Measurements from ENCODE around the gene SMC6.
A peak's percentile ranks its signal among the peaks of the same experiment; 100 is the strongest.

Gene SMC6, protein sequence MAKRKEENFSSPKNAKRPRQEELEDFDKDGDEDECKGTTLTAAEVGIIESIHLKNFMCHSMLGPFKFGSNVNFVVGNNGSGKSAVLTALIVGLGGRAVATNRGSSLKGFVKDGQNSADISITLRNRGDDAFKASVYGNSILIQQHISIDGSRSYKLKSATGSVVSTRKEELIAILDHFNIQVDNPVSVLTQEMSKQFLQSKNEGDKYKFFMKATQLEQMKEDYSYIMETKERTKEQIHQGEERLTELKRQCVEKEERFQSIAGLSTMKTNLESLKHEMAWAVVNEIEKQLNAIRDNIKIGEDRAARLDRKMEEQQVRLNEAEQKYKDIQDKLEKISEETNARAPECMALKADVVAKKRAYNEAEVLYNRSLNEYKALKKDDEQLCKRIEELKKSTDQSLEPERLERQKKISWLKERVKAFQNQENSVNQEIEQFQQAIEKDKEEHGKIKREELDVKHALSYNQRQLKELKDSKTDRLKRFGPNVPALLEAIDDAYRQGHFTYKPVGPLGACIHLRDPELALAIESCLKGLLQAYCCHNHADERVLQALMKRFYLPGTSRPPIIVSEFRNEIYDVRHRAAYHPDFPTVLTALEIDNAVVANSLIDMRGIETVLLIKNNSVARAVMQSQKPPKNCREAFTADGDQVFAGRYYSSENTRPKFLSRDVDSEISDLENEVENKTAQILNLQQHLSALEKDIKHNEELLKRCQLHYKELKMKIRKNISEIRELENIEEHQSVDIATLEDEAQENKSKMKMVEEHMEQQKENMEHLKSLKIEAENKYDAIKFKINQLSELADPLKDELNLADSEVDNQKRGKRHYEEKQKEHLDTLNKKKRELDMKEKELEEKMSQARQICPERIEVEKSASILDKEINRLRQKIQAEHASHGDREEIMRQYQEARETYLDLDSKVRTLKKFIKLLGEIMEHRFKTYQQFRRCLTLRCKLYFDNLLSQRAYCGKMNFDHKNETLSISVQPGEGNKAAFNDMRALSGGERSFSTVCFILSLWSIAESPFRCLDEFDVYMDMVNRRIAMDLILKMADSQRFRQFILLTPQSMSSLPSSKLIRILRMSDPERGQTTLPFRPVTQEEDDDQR

DNA sequence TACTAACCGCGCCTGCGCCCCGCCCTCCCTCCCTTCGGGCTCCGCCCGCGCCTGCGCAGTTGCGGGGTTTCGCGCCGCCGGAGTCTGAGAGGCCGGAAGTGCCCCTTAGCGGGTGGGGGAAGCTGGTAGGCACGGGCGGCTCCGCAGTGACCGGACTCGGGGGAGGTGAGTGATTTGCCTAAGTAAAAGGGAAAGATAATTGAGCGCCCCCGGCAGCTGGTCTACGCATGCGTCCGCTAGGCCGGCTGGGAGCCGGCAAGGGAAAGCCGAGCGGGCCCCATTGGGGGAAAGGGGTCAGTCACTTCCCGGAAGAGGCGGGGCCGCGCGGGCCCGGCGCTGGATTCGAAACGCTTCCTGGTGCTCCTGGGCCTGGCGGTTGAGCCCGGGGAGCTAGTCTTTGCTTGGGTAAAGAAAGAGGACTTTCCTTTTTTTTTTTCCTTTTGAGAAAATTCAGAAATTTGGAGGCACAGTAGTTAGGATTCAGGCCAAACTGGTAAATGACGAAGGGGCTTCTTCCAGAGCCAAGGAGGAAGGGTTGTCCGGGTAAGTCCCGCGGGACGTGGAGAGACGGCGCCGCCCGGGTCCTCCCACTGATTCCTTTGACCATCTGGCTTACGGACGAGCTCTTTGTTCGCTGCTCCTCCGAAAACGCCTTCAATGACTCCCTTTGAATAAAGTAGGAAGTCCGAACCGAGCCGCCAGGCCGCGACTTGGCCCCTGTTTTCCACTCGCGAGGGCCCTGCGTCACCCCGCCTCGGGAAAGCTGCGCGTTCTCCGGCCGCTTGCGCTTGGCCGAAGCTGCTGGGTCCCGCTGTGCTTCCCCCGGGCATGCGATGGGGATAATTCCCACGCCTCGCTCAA lies at the start of gene SMC6, which contains the start of gene GEN1:
Gene SMC6 (minus strand): TSS at position 8 of the 861 bp plus-strand sequence. CDS start 7,864 bp downstream, outside the sequence.
Gene GEN1 (plus strand): TSS at position 336 of the 861 bp plus-strand sequence. CDS start 5,806 bp downstream, outside the sequence.
- H3K27ac ChIP-seq, result peak within 1 kb of the TSS; percentile 95
- DNase-seq (ENCODE audit: low read depth, low spot score), result peak; percentile 31

DNA sequence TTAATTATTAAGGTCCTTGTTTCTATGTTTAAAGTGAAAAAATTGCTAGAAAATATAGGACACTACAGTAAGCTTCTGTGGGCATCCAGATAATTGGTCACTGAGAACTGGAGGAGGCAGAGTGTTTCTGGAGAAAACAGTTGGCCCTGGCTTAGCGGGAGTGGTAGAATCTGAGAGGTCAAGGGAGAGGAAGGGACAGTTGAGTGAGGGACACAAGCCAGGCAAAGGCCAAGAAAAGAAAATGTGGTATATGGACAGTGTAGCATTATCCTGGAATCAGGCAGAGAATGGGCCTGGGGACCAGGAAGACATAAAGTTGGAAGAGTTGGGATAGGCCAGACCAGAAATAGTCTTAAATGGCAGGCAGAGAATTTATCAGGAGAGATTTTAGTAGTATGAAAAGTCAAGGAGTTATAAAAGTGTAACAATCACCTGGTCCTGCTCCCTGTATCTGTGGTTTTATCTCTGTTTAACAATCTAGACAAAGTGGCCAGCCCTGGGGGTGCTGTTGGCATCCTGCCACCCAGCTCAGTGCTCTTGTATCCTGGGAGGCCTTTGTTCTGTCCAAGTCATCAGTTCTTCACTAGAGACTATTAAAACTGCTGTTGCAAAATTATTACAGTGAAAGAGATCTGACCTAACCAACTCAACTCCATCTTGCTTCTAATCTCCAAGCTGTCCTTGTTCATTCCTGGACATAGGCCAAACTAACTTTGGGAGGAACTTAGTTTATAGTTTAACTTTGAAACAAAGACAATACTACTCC lies 47.3 kb upstream of the SMC6 start:
- DNase-seq (ENCODE audit: low read depth, low spot score), result no peak
- H3K27ac ChIP-seq, result no peak overlapping the region

DNA sequence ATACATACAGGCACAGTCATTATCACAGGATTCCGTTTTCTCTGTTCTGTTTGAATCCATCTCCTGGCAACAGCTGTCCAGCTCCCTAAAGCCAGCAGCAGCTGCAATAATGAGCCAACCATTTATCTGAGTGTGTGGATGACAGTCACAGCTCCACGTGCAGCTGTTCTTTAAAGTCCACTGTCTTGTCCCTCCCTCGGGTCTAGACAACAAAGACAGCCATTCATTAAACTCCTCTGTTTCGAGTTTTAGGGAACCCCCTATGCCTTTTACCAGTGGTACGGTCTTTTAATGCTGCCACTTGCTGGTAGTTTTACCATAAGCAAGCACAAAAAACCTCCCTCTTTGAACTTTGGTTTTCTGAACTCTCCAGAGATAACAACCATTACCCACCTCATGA lies 46.6 kb upstream of the SMC6 start:
- no peak for DNase-seq (ENCODE audit: low read depth, low spot score)

DNA sequence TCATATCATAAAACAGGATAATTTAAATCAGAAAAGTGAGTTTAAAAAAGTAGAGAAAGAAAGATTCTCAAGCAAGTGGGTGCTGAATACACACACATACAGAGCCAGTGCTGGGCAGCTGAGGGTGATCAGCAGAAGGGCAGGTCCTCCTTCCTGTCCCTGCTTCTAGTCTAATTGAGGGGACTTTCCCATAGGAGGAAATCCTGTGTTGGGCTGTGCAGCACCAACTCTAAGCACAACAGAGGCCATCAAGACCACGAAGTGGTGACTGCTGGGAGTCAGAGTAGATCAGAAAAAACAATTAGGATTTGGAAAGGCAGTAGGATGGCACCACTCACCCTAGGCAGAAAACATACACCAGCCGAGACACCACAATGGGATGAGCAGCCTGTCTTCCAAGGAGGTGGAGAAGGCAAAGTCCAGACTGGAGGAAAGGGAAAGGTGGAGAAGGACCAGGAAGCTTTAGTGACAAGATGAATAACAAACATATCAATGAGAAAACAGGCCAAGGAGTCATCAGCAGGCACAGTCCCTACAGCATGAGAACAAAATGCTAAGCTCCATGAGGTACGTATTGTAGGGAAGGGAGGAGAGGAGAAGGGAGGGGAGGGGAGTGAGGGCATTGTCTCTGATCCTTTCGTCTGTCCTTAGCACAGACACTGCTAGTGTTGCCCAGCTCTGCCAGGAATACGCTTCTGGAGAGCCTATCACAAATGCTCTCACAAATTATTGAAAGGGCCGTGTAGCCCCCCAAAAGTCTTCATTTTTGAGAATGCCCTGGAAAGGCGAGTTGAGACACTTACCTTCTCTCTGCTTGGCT lies 45.9 kb upstream of the SMC6 start:
- DNase-seq (ENCODE audit: low read depth, low spot score), result no peak
- H3K27ac ChIP-seq, result no peak overlapping the region

More for the DNA sequence above, 46.6 kb upstream of the SMC6 start:
- H3K27ac ChIP-seq, result no peak overlapping the region

DNA sequence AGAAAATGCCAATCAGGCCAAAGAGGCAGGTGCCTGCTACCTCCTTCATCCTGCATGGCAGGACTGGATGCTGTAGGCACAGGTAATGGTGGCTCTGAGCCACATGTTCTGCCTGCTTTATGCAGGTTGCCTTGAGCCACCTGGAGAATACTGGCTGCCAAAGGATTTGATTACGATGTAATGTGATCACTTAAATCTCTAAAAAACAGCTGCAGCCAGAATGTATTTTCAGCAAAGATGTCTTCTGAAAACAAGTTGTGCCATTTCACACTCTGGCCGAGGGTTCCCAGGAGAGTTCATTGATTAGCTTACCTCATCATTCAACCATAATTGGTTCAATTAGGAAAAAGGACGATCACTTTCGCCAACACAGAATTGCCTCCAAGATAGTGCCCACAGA lies 44.7 kb upstream of the SMC6 start:
- no peak for DNase-seq (ENCODE audit: low read depth, low spot score)
- no peak overlapping the region for H3K27ac ChIP-seq

DNA sequence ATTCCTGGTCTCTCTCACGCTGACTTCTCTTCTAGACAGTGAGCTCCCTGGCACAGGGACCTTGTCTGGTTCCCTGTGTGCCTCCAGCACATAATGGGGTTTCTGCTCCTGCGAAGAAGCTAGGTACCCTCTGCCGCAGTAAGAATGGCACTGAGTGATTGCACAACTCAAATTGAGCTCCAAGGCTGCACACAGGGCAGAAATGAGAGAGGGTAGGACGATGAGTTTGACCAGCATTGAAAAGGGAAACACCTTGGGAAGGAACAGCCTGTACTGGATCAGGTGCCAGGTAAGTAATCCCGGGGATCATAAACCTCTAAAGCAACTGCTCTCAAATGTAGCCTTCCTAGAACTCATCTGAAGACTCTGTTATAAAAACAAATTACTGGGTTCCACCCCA lies 41.7 kb upstream of the SMC6 start:
- DNase-seq (ENCODE audit: low read depth, low spot score), result no peak
- H3K27ac ChIP-seq, result no peak overlapping the region

DNA sequence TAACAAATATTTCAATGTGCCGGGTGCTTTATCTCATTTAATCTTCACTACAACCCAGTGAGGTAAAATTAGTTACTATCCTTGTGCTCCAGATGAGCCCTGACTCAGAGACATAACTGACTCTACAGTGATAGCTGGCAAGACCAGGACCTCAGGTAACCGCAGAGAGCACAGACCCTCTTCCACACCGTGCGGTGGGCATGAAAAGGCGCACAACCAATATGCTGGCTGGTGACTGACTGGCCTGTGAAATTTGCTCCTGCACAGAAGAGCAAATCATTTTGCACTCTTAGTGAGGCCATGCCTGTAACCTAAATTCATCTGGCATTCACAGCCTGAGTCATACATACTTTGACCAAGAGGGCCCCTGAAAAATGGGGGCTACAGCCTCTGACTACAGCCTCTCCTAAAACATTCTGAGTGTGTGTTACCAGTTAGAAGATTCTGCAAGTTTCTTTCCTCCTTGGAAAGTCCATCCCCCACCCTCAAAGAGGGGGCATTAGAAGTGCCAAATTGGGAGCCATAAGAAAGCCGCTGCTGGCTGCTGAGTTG lies 40.3 kb upstream of the SMC6 start:
- H3K27ac ChIP-seq, result no peak overlapping the region
- no peak for DNase-seq (ENCODE audit: low read depth, low spot score)

DNA sequence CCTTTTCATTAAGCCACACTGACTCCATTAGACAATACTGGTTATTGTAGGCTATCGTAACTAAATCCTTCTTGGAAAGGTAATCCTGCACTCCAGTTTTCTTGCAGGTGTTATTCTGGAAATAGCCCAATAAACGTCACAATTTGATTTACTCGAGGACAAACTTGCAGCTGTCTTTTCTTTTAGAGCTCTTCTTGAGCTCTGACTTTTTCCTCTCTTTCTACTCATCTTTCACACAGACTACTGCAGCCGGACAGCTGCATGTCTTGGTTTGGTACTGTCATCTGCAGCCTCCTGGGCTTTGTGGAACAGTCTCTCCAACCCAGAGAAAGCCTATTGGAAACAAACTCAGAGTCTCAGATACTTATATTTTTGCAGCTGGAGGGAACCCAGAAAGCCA lies 39.7 kb upstream of the SMC6 start:
- no peak for DNase-seq (ENCODE audit: low read depth, low spot score)
- H3K27ac ChIP-seq, result no peak overlapping the region

DNA sequence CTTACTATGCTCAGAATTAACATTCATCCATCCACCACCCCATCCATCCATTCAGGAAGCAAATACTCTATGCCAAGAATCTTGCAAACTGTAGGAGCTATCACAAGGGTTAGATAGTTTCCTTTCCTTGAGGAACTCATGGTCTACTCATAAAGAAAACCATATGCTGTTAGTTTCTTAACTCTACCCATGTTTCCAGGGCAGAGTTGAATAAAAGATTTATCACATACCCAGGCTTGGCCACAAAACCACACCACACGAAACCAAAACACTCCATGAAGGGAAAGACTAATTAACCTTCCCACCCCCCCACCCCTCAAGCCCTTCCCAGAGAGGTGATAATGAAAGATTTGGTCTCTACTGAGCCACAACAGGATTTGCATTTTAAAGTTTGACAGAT lies 38.9 kb upstream of the SMC6 start:
- DNase-seq (ENCODE audit: low read depth, low spot score), result no peak
- no peak overlapping the region for H3K27ac ChIP-seq

DNA sequence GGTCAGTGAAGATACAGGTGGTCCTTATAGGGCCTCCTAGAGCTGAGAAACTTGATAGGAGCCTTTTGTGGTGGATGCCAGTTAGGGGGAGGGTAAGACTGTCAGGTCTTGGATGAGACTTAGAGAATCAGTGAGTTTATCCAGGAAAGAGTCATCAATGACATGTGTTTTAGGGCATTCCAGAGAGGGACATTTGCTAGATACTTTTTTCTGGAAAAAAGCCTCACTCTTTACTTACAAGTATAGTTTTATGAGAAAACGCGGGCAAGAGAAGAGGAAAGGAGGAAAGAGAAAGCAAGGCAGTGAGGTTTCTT lies 38.2 kb upstream of the SMC6 start:
- no peak overlapping the region for H3K27ac ChIP-seq
- DNase-seq (ENCODE audit: low read depth, low spot score), result no peak

DNA sequence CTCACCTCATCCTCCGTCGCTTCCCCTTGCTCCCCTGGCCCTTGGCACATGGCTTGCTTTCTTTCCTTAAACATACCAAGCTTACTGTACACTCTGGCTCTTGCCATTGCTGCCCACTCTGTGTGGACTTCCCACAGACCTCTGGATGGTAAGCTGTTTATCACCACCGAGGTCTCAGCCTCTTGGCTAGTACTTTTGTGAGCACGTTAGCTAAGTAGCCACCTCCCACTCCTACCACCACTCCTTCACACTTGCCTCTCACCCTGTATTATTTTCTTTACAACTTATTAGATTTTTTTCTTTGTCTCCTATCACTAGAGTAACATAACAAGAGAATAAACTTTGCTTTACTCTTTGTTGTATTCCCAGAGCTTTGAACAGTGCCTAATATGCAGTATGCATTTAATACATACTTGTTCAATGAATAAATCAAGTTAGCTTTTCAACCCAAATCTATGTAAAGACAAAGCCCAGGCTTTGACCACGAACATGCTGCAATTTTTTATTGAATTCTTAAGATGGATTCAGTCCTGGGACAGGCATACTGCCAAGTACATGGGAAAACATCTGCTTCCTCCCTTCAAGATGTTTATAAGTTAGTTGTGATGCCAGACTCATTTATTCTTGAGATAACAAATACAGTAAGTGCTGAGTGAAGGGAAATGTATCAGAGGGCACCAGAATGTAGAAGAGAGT lies 37.7 kb upstream of the SMC6 start:
- H3K27ac ChIP-seq, result no peak overlapping the region
- no peak for DNase-seq (ENCODE audit: low read depth, low spot score)

DNA sequence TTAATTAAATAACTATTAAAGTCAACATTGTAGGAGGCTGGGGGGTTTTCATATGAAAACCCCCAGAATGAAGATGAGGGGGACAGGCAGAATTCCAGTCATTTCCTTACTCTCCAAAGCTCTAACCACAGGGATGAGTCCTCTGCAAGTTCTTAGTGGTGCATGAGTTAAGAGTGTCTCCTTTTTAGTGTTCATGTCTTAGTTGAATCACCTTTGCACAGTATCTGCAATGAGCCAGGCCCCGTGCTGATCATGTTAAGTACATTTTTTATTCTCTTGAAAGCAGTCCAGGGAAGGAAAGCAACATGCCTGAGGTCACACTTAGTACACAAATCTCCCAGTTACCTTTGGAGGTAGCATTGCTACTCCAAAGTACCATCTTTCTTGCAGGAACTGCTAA lies 36.9 kb upstream of the SMC6 start:
- DNase-seq (ENCODE audit: low read depth, low spot score), result no peak
- H3K27ac ChIP-seq, result no peak overlapping the region

DNA sequence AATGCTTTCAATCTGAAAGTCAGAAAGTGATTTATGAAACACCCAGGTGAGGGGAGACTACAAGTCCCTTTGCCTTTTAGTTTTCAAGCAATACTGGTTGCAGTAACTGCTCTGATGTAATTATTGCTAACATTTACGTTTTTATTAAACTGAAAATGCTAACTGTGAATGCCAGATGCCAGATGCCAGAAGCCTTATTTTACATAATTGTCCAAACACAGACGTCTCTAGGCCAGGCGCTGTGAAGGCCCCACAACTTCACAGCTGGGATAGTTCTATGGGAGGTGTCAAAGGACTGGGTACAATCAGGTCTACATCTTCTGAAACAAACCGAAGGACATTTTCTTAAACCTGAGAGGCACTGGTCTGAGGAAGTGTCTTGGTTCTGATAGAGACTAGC lies 35.2 kb upstream of the SMC6 start:
- no peak overlapping the region for H3K27ac ChIP-seq
- no peak for DNase-seq (ENCODE audit: low read depth, low spot score)

DNA sequence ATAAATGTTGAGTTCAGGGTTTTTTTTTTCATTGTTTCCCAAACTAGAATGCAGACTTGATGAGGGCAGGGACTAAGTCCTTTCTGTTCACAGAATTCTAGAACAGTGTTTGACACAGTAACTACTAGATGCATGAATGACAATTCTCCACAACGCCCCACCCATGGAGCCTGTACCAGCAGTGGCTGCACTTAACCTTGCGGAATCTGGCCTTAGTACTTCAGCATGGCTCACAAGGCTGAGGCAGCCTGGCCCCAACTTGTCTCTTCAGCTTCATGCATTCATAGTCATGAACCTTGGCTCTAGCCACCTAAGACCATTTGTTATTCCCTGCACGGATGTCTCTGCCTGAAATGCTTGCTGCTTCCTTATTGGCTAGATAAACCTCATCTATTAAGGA lies 33.1 kb upstream of the SMC6 start:
- no peak for DNase-seq (ENCODE audit: low read depth, low spot score)
- H3K27ac ChIP-seq, result no peak overlapping the region

DNA sequence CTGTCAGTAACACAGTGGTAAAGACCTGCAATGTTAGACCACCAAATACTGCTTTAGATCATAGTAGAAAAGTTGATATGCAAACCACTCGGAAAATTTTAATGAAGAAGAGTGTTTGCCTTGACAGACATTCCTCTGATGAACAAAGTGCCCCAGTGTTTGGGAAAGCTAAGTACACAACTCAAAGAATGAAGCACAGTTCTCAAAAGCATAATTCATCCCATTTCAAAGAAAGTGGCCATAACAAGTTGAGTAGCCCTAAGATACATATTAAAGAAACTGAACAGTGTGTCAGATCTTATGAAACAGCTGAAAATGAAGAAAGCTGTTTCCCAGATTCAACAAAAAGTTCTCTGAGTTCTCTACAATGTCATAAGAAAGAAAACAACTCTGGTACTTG lies 27.9 kb upstream of the SMC6 start:
- no peak for DNase-seq (ENCODE audit: low read depth, low spot score)

DNA sequence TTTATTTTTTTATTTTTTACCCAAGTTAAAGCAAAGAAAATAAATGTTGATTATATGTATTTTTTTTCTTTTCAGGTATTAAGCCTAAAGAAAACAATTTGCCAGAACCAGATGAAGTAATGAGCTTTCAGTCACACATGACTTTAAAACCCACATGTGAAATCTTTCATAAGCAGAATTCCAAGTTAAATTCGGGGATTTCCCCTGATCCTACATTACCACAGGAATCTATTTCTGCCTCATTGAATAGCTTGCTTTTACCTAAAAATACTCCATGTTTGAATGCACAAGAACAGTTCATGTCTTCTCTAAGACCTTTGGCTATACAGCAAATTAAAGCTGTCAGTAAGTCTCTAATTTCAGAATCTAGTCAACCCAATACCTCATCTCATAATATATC lies 26.9 kb upstream of the SMC6 start:
- no peak for DNase-seq (ENCODE audit: low read depth, low spot score)
- H3K27ac ChIP-seq, result no peak overlapping the region

More for the DNA sequence above, 27.9 kb upstream of the SMC6 start:
- no peak overlapping the region for H3K27ac ChIP-seq

DNA sequence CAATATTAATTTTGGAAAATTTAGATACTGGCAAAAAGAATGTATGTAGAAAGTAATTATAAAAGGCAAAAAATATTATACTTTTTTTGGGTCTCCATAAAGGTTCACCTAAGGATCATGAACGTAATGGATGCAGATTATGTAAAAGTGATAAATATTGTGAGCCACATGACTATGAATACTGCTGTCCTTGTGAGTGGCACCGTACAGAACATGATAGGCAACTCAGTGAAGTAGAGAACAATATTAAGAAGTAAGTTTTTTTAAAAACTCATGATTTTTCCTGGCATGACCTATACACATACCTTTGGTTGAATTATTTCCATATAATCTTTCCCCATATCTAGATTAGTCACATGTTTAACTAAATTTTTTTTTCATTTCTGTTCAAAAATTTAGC lies 18.9 kb upstream of the SMC6 start:
- H3K27ac ChIP-seq, result no peak overlapping the region
- no peak for DNase-seq (ENCODE audit: low read depth, low spot score)

DNA sequence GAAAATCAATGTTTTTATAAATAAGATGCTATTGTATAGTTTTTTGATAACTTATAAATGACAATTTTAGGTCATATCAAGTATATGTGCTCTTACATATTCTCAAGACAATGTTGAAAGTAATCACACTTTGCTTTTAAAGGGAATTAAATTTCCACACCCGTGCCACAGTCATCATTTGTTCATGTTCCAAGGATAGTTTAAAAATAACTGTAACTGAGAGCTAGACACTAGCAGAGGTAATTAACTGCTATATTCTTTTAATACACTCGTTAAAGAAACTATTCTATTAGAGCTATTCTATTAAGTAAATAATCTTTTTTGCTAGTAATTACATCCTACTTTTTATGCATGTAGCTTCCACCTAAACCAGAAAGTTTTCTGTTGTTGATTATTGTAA lies 18.3 kb upstream of the SMC6 start:
- no peak overlapping the region for H3K27ac ChIP-seq
- DNase-seq (ENCODE audit: low read depth, low spot score), result no peak
